SK-N-SH (cell line): Measurements from ENCODE around the gene PRKX. TPM values are rescaled to one million over a fixed set of nuclear protein-coding genes. Genes with fewer than 3 reads are reported as not detected.
"Not testable (repeated sequence)": the region's sequence is repeated elsewhere in the genome, so short reads cannot be mapped to it uniquely, and the experiment has no call there.

Experiments used
- CTCF ChIA-PET: fragments of 300-600, 350-600 bp; formaldehyde crosslinking; extraction: SDS; loops from one replicate; lab custom pipeline; 2021; lab: Yijun Ruan, JAX
- POLR2A ChIA-PET: fragments of 350-600 bp; sonication (Branson Sonifier 250); formaldehyde crosslinking; extraction: SDS; loops from one replicate; lab custom pipeline; 2020; ENCODE audit warnings: antibody characterized with exemption, inconsistent platforms; lab: Yijun Ruan, JAX
- DNase-seq: peaks from one replicate; pipeline ENCODE4 v3.0.0; 2012
- H2AFZ ChIP-seq: fragments of 200-600 bp; sonication (generic); 2 replicates; pipeline ENCODE4 v1.8.1; 2016; ENCODE audit warnings: antibody characterized with exemption, mild to moderate bottlenecking, low read depth
- H3F3A ChIP-seq: fragments of 200-600 bp; sonication (generic); replicated peaks from 2 replicates; pipeline ENCODE3; 2016; ENCODE audit warnings: antibody characterized with exemption, mild to moderate bottlenecking; ENCODE audit not compliant: insufficient read depth
- H3K27ac ChIP-seq, 2 experiments: fragments of 200-500 bp in 1 of 2; fragments of 200-600 bp in 1 of 2; sonication (Bioruptor generic) in 1 of 2; sonication (generic), shearing (Covaris generic) in 1 of 2; 2 replicates each; pipeline versions ENCODE4 v1.5.1 to v1.6.1; 2014 to 2016; ENCODE audit warnings: low read depth in 2 of 2, inconsistent platforms in 1 of 2, low read length in 1 of 2, mild to moderate bottlenecking in 1 of 2, mixed read lengths in 1 of 2
- H3K27me3 ChIP-seq: fragments of 200-600 bp; sonication (generic), shearing (Covaris generic); 2 replicates; pipeline ENCODE4 v1.6.1; 2016; ENCODE audit warnings: mixed run types; ENCODE audit not compliant: insufficient read depth
- H3K36me3 ChIP-seq, 2 experiments: fragments of 200-500 bp in 1 of 2; fragments of 200-600 bp in 1 of 2; sonication (Bioruptor generic) in 1 of 2; sonication (generic) in 1 of 2; replicated peaks in 1 of 2; 2 replicates each; pipeline versions ENCODE3 to v1.5.1; 2014 to 2016; ENCODE audit warnings: low read length in 1 of 2, mild to moderate bottlenecking in 1 of 2; ENCODE audit not compliant: insufficient read depth in 2 of 2, control insufficient read depth in 1 of 2
- H3K4me1 ChIP-seq, 2 experiments: fragments of 200-500 bp in 1 of 2; fragments of 200-600 bp in 1 of 2; sonication (Bioruptor generic) in 1 of 2; sonication (generic), shearing (Covaris generic) in 1 of 2; 2 replicates each; pipeline versions ENCODE4 v1.5.1 to v1.6.1; 2014 to 2016; ENCODE audit warnings: low read depth in 1 of 2, low read length in 1 of 2, mixed run types in 1 of 2; ENCODE audit not compliant: insufficient read depth in 2 of 2, control insufficient read depth in 1 of 2
- H3K4me2 ChIP-seq: fragments of 200-600 bp; sonication (generic), shearing (Covaris generic); 2 replicates; pipeline ENCODE4 v1.6.1; 2017; ENCODE audit warnings: mixed run types
- H3K4me3 ChIP-seq, 2 experiments: fragments of 200-500 bp in 1 of 2; fragments of 200-600 bp in 1 of 2; sonication (Bioruptor generic) in 1 of 2; sonication (generic), shearing (Covaris generic) in 1 of 2; 2 replicates each; pipeline versions ENCODE4 v1.5.1 to v1.8.1; 2014 to 2016; ENCODE audit warnings: low read depth in 2 of 2, inconsistent platforms in 1 of 2, low read length in 1 of 2, mild to moderate bottlenecking in 1 of 2, mixed read lengths in 1 of 2, moderate library complexity in 1 of 2
- H3K79me2 ChIP-seq: fragments of 200-600 bp; sonication (generic); 2 replicates; pipeline ENCODE4 v1.8.1; 2017; ENCODE audit warnings: mild to moderate bottlenecking; ENCODE audit not compliant: insufficient read depth
- H3K9ac ChIP-seq: fragments of 200-600 bp; sonication (generic); 2 replicates; pipeline ENCODE4 v1.6.1; 2017; ENCODE audit warnings: mixed run types
- H3K9me2 ChIP-seq: fragments of 200-600 bp; sonication (generic); 2 replicates; pipeline ENCODE4 v1.6.1; 2017; ENCODE audit warnings: mixed run types
- H3K9me3 ChIP-seq: fragments of 200-600 bp; sonication (generic); 2 replicates; pipeline ENCODE4 v1.6.1; 2017; ENCODE audit warnings: mixed run types, mild to moderate bottlenecking, moderate library complexity
- H4K20me1 ChIP-seq: fragments of 200-600 bp; sonication (generic); 2 replicates; pipeline ENCODE4 v1.6.1; 2017; ENCODE audit warnings: mild to moderate bottlenecking, mixed run types; ENCODE audit not compliant: insufficient read depth
- CHD2 ChIP-seq: fragments of 150-350 bp; IDR thresholded peaks from 2 replicates; pipeline ENCODE4 v1.6.1; 2018; ENCODE audit warnings: low read length; ENCODE audit not compliant: partially characterized antibody
- ELF1 ChIP-seq: IDR thresholded peaks from 2 replicates; pipeline ENCODE4 v1.4.0; 2012
- EP300 ChIP-seq, 2 experiments: IDR thresholded peaks; 2 replicates each; pipeline versions ENCODE4 v1.4.0 to v1.6.1; 2012; ENCODE audit warnings: borderline replicate concordance in 1 of 2, low read depth in 1 of 2, low read length in 1 of 2
- EZH2phosphoT487 ChIP-seq: fragments of 200-600 bp; sonication (generic); IDR thresholded peaks from 2 replicates; pipeline ENCODE4 v1.6.1; 2017; ENCODE audit warnings: low read depth, mixed run types, mild to moderate bottlenecking, antibody characterized with exemption, moderate library complexity, borderline replicate concordance
- FOSL2 ChIP-seq: IDR thresholded peaks from 2 replicates; pipeline ENCODE4 v1.4.0; 2012; ENCODE audit warnings: low read depth, mild to moderate bottlenecking, moderate library complexity, borderline replicate concordance
- NFIC ChIP-seq: IDR thresholded peaks from 2 replicates; pipeline ENCODE4 v1.4.0; 2012; ENCODE audit warnings: borderline replicate concordance
- RAD21 ChIP-seq: IDR thresholded peaks from 2 replicates; pipeline ENCODE4 v1.6.1; 2012; ENCODE audit warnings: mild to moderate bottlenecking, low read length
- RFX5 ChIP-seq: IDR thresholded peaks from 2 replicates; pipeline ENCODE4 v1.6.1; 2012; ENCODE audit warnings: mild to moderate bottlenecking, improper control_type of control experiment, low read length
- SIN3A ChIP-seq: IDR thresholded peaks from 2 replicates; pipeline ENCODE4 v1.6.1; 2012; ENCODE audit warnings: low read depth, mild to moderate bottlenecking, low read length, moderate library complexity, borderline replicate concordance
- SMC3 ChIP-seq: IDR thresholded peaks from 2 replicates; pipeline ENCODE4 v1.6.1; 2012; ENCODE audit warnings: low read depth, low read length, improper control_type of control experiment
- TCF12 ChIP-seq: IDR thresholded peaks from 2 replicates; pipeline ENCODE4 v1.4.0; 2012
- USF2 ChIP-seq: fragments of 150-350 bp; IDR thresholded peaks from 2 replicates; pipeline ENCODE4 v1.6.1; 2017; ENCODE audit warnings: antibody characterized with exemption, low read length, low read depth, borderline replicate concordance
- WGBS: methylation state at CpG from one replicate; pipeline ENCODE4 v1.1.6; 2017; ENCODE audit warnings: low lambda C conversion rate; 5-methylcytosine and 5-hydroxymethylcytosine counted together
- polyA plus RNA-seq, 3 experiments: library from polyadenylated mRNA; depleted of rRNA; stranded (reverse); fragments of >200 nt; gene quantifications; 2 replicates each; pipeline ENCODE4 v1.2.3, GENCODE V29; 2012
- TF ChIP-seq, protein P1 (sequence below): IDR thresholded peaks from 2 replicates; pipeline ENCODE4 v1.4.0; 2012; ENCODE audit warnings: low read depth, borderline replicate concordance
- TF ChIP-seq, protein P2 (sequence below): IDR thresholded peaks from 2 replicates; pipeline ENCODE4 v1.6.1; 2012; ENCODE audit warnings: mild to moderate bottlenecking, low read depth, low read length, moderate library complexity
- TF ChIP-seq, protein P3 (sequence below): fragments of 150-350 bp; IDR thresholded peaks from 2 replicates; pipeline ENCODE4 v1.6.1; 2016; ENCODE audit warnings: mild to moderate bottlenecking, low read depth, low read length

The PRKX gene
- polyA plus RNA-seq, 1 of the 3 experiments (the other 2 are of a cell fraction), result 6.5 TPM

- TF ChIP-seq FOSL2 (no peak), NFIC (no peak), RAD21 (no peak), SMC3 (no peak), ELF1 (no peak), EZH2phosphoT487 (no peak)
Observed at GRCh38 chrX:3666975-3667374, 46.5 kb downstream of the PRKX start (continued).

- no peak overlapping the region for H3K9ac ChIP-seq
- H3K9me3 ChIP-seq, result no peaks in the 10 kb centered on the region
- TF ChIP-seq TCF12, result no peak
- TF ChIP-seq, protein P1, sequence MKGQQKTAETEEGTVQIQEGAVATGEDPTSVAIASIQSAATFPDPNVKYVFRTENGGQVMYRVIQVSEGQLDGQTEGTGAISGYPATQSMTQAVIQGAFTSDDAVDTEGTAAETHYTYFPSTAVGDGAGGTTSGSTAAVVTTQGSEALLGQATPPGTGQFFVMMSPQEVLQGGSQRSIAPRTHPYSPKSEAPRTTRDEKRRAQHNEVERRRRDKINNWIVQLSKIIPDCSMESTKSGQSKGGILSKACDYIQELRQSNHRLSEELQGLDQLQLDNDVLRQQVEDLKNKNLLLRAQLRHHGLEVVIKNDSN, result no peak
- no peak for TF ChIP-seq RAD21
- no peak for TF ChIP-seq CHD2
- no peak for TF ChIP-seq SMC3
- no peak for TF ChIP-seq EP300 (IDR thresholded peaks at IDR 0.05; ENCODE audit: borderline replicate concordance in 1 of 2, low read depth in 1 of 2, low read length in 1 of 2)
- no peak for TF ChIP-seq SIN3A
- TF ChIP-seq, protein P2, sequence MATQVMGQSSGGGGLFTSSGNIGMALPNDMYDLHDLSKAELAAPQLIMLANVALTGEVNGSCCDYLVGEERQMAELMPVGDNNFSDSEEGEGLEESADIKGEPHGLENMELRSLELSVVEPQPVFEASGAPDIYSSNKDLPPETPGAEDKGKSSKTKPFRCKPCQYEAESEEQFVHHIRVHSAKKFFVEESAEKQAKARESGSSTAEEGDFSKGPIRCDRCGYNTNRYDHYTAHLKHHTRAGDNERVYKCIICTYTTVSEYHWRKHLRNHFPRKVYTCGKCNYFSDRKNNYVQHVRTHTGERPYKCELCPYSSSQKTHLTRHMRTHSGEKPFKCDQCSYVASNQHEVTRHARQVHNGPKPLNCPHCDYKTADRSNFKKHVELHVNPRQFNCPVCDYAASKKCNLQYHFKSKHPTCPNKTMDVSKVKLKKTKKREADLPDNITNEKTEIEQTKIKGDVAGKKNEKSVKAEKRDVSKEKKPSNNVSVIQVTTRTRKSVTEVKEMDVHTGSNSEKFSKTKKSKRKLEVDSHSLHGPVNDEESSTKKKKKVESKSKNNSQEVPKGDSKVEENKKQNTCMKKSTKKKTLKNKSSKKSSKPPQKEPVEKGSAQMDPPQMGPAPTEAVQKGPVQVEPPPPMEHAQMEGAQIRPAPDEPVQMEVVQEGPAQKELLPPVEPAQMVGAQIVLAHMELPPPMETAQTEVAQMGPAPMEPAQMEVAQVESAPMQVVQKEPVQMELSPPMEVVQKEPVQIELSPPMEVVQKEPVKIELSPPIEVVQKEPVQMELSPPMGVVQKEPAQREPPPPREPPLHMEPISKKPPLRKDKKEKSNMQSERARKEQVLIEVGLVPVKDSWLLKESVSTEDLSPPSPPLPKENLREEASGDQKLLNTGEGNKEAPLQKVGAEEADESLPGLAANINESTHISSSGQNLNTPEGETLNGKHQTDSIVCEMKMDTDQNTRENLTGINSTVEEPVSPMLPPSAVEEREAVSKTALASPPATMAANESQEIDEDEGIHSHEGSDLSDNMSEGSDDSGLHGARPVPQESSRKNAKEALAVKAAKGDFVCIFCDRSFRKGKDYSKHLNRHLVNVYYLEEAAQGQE, result no peak
- TF ChIP-seq USF2, result no peak
- no peak for TF ChIP-seq RFX5
- TF ChIP-seq, protein P3, sequence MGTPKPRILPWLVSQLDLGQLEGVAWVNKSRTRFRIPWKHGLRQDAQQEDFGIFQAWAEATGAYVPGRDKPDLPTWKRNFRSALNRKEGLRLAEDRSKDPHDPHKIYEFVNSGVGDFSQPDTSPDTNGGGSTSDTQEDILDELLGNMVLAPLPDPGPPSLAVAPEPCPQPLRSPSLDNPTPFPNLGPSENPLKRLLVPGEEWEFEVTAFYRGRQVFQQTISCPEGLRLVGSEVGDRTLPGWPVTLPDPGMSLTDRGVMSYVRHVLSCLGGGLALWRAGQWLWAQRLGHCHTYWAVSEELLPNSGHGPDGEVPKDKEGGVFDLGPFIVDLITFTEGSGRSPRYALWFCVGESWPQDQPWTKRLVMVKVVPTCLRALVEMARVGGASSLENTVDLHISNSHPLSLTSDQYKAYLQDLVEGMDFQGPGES, result no peak
- TF ChIP-seq, all 33 proteins: peak for 0
- Histone ChIP-seq H3K9me2 (no peaks in the 10 kb centered on the region), H4K20me1 (no peaks in the 10 kb centered on the region), H3F3A (no peaks in the 10 kb centered on the region), H3K36me3 (no peaks in the 10 kb centered on the region), H3K79me2 (no peaks in the 10 kb centered on the region), H3K4me2 (no peak overlapping the region), H3K27me3 (no peaks in the 10 kb centered on the region), H3K4me3 (no peak overlapping the region), H3K4me1 (no peaks in the 10 kb centered on the region), H3K27ac (no peak overlapping the region), H2AFZ (no peak overlapping the region)
- no peak for DNase-seq
- ChIA-PET CTCF (no interaction called here), POLR2A (no interaction called here)
- whole genome bisulfite sequencing, result 67% methylated on average over 12 of the region's 12 CpGs
Observed at GRCh38 chrX:3664921-3665320, 48.5 kb downstream of the PRKX start.

- CTCF ChIA-PET, H3K27me3 ChIP-seq, POLR2A ChIA-PET, H3K4me2 ChIP-seq, H3K79me2 ChIP-seq, DNase-seq, H3K9me3 ChIP-seq, H4K20me1 ChIP-seq, H3K9me2 ChIP-seq, H2AFZ ChIP-seq, H3F3A ChIP-seq, H3K4me1 ChIP-seq, H3K36me3 ChIP-seq, H3K4me3 ChIP-seq, H3K9ac ChIP-seq, H3K27ac ChIP-seq: not testable (repeated sequence)
- WGBS, result 52% methylated on average over 9 of the region's 9 CpGs
Observed at GRCh38 chrX:3663576-3664250, 49.7 kb downstream of the PRKX start.
